AG04449 (cell line): ENCODE results near the gene CDYL2.

Source experiments
- CTCF ChIA-PET: fragments of 350-600 bp; formaldehyde crosslinking; extraction: SDS; loops from one replicate; lab custom pipeline; 2021; ENCODE audit warnings: antibody characterized with exemption; lab: Yijun Ruan, JAX
- POLR2A ChIA-PET: fragments of 400-600, 350-600 bp; formaldehyde crosslinking; extraction: SDS; loops from one replicate; lab custom pipeline; 2020; ENCODE audit warnings: antibody characterized with exemption, inconsistent platforms; lab: Yijun Ruan, JAX
- DNase-seq: peaks from one replicate; pipeline ENCODE4 v3.0.0-alpha.2; 2010; ENCODE audit warnings: low read depth, low spot score
- H3K4me3 ChIP-seq: 2 replicates; pipeline ENCODE4 v1.5.1; 2011; ENCODE audit warnings: low read depth, mild to moderate bottlenecking, control low read depth, low read length
- CTCF ChIP-seq: IDR thresholded peaks from one replicate; pipeline ENCODE4 v1.5.1; 2011; ENCODE audit warnings: mild to moderate bottlenecking, moderate library complexity, low read length, control low read depth, inconsistent platforms; ENCODE audit not compliant: insufficient read depth; ENCODE audit errors: missing control alignments

Gene CDYL2

GRCh38 chr16:80576343-80576912 is 228.0 kb downstream of the CDYL2 start:
- ChIA-PET POLR2A (no interaction called here), CTCF (no interaction called here)
- no peak for DNase-seq
- TF ChIP-seq CTCF: no peak
- H3K4me3 ChIP-seq: no peak overlapping the region

- TF ChIP-seq CTCF: no peak
- ChIA-PET POLR2A (no interaction called here), CTCF (no interaction called here)
- DNase-seq: no peak
- H3K4me3 ChIP-seq: no peak overlapping the region
These were observed 230.7 kb downstream of the CDYL2 start for GRCh38 chr16:80573700-80574120.

GRCh38 chr16:80570106-80570478 is 234.3 kb downstream of the CDYL2 start:
- no peak for DNase-seq
- H3K4me3 ChIP-seq: no peak overlapping the region
- ChIA-PET CTCF (no interaction called here), POLR2A (no interaction called here)
- no peak for TF ChIP-seq CTCF

- no peak overlapping the region for H3K4me3 ChIP-seq
- TF ChIP-seq CTCF: no peak
- POLR2A ChIA-PET: no interaction called here
- CTCF ChIA-PET: no interaction called here
- no peak for DNase-seq
These were observed 234.8 kb downstream of the CDYL2 start for GRCh38 chr16:80569440-80570105.

GRCh38 chr16:80564394-80564793 is 240.0 kb downstream of the CDYL2 start:
- ChIA-PET POLR2A (no interaction called here), CTCF (no interaction called here)
- TF ChIP-seq CTCF: no peak
- DNase-seq: no peak
- H3K4me3 ChIP-seq: no peak overlapping the region

GRCh38 chr16:80563066-80563465 is 241.3 kb downstream of the CDYL2 start:
- DNase-seq: no peak
- CTCF ChIA-PET: no interaction called here
- no peak overlapping the region for H3K4me3 ChIP-seq
- TF ChIP-seq CTCF: no peak
- POLR2A ChIA-PET: no interaction called here
